ENCODE results near the gene TNS4.

Gene TNS4

GRCh38 chr17:40487371-40488020 is 13.9 kb downstream of the TNS4 start:
- no peak for DNase-seq

- DNase-seq = no peak
Measured at GRCh38 chr17:40486522-40487370, 14.7 kb downstream of the TNS4 start.

GRCh38 chr17:40485851-40486521 is 15.4 kb downstream of the TNS4 start:
- DNase-seq = peak in 1 of 2 donors; percentile 18

GRCh38 chr17:40484973-40485530 is 16.4 kb downstream of the TNS4 start:
- DNase-seq = no peak

- DNase-seq = no peak
Measured at GRCh38 chr17:40484285-40484972, 17.0 kb downstream of the TNS4 start.

- no peak for DNase-seq
Measured at GRCh38 chr17:40483679-40484078, 17.7 kb downstream of the TNS4 start.

- no peak for DNase-seq
Measured at GRCh38 chr17:40482722-40483121, 18.7 kb downstream of the TNS4 start.

- DNase-seq = no peak
Measured at GRCh38 chr17:40481106-40481505, 20.3 kb downstream of the TNS4 start.

GRCh38 chr17:40480501-40481003 is 20.9 kb downstream of the TNS4 start:
- DNase-seq = peak; percentile 87 to 88

- DNase-seq = no peak
Measured at GRCh38 chr17:40479754-40480480, 21.5 kb downstream of the TNS4 start.

- DNase-seq = no peak
Measured at GRCh38 chr17:40478486-40478885, 22.9 kb downstream of the TNS4 start.

- DNase-seq = no peak
Measured at GRCh38 chr17:40477796-40478195, 23.6 kb downstream of the TNS4 start.

GRCh38 chr17:40475234-40475908 is 26.1 kb downstream of the TNS4 start:
- DNase-seq = no peak

- no peak for DNase-seq
Measured at GRCh38 chr17:40474419-40475002, 26.9 kb downstream of the TNS4 start.

- DNase-seq = no peak
Measured at GRCh38 chr17:40473573-40474365, 27.7 kb downstream of the TNS4 start.

GRCh38 chr17:40472733-40473452 is 28.5 kb downstream of the TNS4 start:
- DNase-seq = no peak

- DNase-seq = no peak
Measured at GRCh38 chr17:40471846-40472732, 29.3 kb downstream of the TNS4 start.
